ENCODE data around the gene MAP2. TPM values are rescaled to one million over a fixed set of nuclear protein-coding genes. Genes with fewer than 3 reads are reported as not detected.

Gene MAP2
- total and polyA plus RNA-seq, 11 donors: 3.2 to 19.3 (median 8.9) TPM

DNA sequence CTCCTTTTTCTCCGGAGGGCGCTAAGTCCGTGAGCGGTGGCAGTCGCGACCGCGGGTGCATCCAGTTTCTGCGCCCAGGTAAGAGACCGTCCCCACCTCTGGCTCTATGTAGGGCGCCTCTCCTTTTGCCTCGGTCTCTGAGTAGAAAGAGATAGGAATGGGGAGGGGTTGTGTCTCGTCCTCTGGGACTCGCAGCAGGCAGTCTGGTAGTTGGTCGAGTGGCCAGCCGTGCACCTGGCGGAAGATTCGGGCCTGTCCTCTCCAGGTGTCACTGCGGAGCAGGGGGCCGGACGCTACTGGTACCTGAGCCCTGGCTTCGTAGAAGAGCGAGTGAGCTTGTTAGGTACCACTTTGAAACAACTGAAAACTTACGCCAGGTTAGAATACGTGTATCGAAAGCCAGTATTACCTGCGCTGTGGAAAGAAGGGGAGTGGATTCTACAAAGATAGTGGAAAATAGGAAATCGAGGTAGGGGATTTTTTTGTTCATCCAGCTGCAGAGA, 403 bp downstream of the MAP2 start:
- DNase-seq: peak in 4 of 5 donors; percentile 9 to 42 (median 23)
- Histone ChIP-seq H3K27me3 (peaks cover 0 to 4% (median 0%) of the 10 kb centered on the region in 9 donors), H3K36me3 (no peaks in the 10 kb centered on the region), H3K4me3 (peak overlapping the region; percentile 30 to 77 (median 66)), H3K27ac (peak overlapping the region in 5 of 12 donors; percentile 1 to 44 (median 7)), H3K4me1 (peaks cover 0 to 27% (median 13%) of the 10 kb centered on the region in 12 donors), H3K9me3 (no peaks in the 10 kb centered on the region)
- no peak for TF ChIP-seq POLR2A (IDR thresholded peaks at IDR 0.05)
- TF ChIP-seq, protein P1, sequence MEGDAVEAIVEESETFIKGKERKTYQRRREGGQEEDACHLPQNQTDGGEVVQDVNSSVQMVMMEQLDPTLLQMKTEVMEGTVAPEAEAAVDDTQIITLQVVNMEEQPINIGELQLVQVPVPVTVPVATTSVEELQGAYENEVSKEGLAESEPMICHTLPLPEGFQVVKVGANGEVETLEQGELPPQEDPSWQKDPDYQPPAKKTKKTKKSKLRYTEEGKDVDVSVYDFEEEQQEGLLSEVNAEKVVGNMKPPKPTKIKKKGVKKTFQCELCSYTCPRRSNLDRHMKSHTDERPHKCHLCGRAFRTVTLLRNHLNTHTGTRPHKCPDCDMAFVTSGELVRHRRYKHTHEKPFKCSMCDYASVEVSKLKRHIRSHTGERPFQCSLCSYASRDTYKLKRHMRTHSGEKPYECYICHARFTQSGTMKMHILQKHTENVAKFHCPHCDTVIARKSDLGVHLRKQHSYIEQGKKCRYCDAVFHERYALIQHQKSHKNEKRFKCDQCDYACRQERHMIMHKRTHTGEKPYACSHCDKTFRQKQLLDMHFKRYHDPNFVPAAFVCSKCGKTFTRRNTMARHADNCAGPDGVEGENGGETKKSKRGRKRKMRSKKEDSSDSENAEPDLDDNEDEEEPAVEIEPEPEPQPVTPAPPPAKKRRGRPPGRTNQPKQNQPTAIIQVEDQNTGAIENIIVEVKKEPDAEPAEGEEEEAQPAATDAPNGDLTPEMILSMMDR (IDR thresholded peaks at IDR 0.05): no peak
- whole genome bisulfite sequencing, 4 donors: 1 to 2% (median 1%) methylated on average over 23 to 28 of the region's 28 CpGs
- intact Hi-C loops (cut with DNase I): loop anchor here in 9 of 10 donors (1.0 to 10.0 kb wide), 10 partner anchors 71 to 1019 kb away; partner anchors contain the start of gene PTH2R (in 1 of the 9)
- ATAC-seq: peak; percentile 7 to 17 (median 12)

- Histone ChIP-seq H3K27me3 (peaks cover 0 to 4% (median 0%) of the 10 kb centered on the region in 9 donors), H3K9me3 (no peaks in the 10 kb centered on the region), H3K4me1 (peaks cover 0 to 27% (median 13%) of the 10 kb centered on the region in 12 donors), H3K4me3 (peak overlapping the region; percentile 30 to 77 (median 66)), H3K36me3 (no peaks in the 10 kb centered on the region), H3K27ac (peak overlapping the region in 4 of 12 donors; percentile 1 to 44 (median 23))
- intact Hi-C loops (cut with DNase I): loop anchor here (1.0 to 10.0 kb wide), 11 partner anchors 70 to 1020 kb away; partner anchors contain the start of gene PTH2R (in 1 of the 10)
- 7 to 11% (median 8%) methylated on average over 10 of the region's 10 CpGs for WGBS, 4 donors
- ATAC-seq (no peak), DNase-seq (no peak)
- TF ChIP-seq, protein P1 (IDR thresholded peaks at IDR 0.05): no peak
- no peak for TF ChIP-seq POLR2A (IDR thresholded peaks at IDR 0.05)
Observed at GRCh38 chr2:209424781-209425470, 1.1 kb downstream of the MAP2 start.

DNA sequence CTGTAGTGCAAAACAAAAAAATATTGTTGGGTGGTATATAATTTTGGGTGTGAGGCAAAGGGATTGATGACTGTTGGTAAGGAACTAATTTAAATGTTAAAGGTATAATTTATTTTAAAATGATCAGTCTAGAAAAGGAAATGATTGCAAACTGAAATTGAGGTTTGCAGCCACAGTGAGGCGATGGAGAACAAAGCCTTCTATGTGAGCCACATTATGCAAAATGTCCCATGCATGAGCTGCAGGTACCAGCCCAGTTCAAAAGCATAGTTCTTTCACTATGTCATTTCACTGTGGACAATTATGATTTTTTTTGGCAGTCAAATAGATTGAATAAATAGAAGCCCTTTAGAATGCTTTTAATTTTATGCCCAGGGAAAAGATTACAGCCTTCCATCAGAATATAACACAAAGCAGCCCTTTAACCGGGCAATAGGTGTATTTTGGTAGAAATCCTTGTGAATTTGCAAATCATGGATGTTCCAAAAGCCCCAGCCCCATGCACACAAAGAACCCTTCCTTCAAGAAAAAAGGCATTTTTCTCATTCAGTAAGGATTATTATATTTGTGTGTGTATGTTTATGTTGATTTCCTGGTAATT, 1.7 kb downstream of the MAP2 start:
- Histone ChIP-seq H3K36me3 (no peaks in the 10 kb centered on the region), H3K27ac (no peak overlapping the region), H3K4me1 (peaks cover 0 to 27% (median 13%) of the 10 kb centered on the region in 12 donors), H3K4me3 (peak overlapping the region in 11 of 12 donors; percentile 4 to 77 (median 66)), H3K9me3 (no peaks in the 10 kb centered on the region), H3K27me3 (peaks cover 0 to 4% (median 0%) of the 10 kb centered on the region in 9 donors)
- 46 to 56% (median 51%) methylated on average over 2 of the region's 2 CpGs for WGBS, 4 donors
- intact Hi-C loops (cut with DNase I): loop anchor here in 8 of 10 donors (2.0 to 10.0 kb wide), 8 partner anchors 69 to 1021 kb away; partner anchors contain the start of gene PTH2R (in 1 of the 8)
- ATAC-seq (peak in 2 of 4 donors; percentile 34 to 57), DNase-seq (peak in 3 of 5 donors; percentile 15 to 24 (median 19))
- TF ChIP-seq, protein P1 (IDR thresholded peaks at IDR 0.05): peak; percentile 31 to 75 (median 58)
- no peak for TF ChIP-seq POLR2A (IDR thresholded peaks at IDR 0.05)

DNA sequence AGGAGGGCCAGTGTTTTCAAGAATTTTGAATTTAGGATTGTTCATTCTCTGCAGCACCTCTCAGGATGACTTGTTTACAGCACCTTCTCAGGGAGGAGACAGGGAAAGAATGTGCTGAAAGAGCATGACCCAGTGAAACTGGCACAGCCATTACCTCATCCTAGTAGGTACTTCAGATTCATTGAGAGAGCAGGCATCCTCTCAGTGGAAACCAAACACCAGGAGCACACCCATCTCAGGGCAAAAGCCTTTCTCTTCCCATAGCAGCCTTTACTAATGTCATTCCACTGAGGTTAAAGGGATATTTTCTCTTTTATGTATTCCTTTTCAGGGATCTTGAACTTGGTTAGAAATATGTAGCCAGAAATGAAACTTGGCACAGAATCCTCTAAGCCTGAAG, 2.6 kb downstream of the MAP2 start:
- peaks cover 0 to 4% (median 0%) of the 10 kb centered on the region in 9 donors for H3K27me3 ChIP-seq
- peaks cover 0 to 27% (median 13%) of the 10 kb centered on the region in 12 donors for H3K4me1 ChIP-seq
- ATAC-seq (no peak), DNase-seq (no peak)
- no peak overlapping the region for H3K27ac ChIP-seq
- H3K4me3 ChIP-seq: peak overlapping the region in 1 of 12 donors; percentile 17
- no peaks in the 10 kb centered on the region for H3K36me3 ChIP-seq
- intact Hi-C loops (cut with DNase I): loop anchor here in 5 of 10 donors (5.0 to 10.0 kb wide), 5 partner anchors 68 to 1022 kb away; partner anchors contain the start of gene PTH2R (in 1 of the 5)
- TF ChIP-seq, protein P1 (IDR thresholded peaks at IDR 0.05): no peak
- no peak for TF ChIP-seq POLR2A (IDR thresholded peaks at IDR 0.05)
- H3K9me3 ChIP-seq: no peaks in the 10 kb centered on the region

Measured in heart left ventricle (tissue), 16 donors.